ENCODE results near the gene RIPK3.

The RIPK3 gene

DNA sequence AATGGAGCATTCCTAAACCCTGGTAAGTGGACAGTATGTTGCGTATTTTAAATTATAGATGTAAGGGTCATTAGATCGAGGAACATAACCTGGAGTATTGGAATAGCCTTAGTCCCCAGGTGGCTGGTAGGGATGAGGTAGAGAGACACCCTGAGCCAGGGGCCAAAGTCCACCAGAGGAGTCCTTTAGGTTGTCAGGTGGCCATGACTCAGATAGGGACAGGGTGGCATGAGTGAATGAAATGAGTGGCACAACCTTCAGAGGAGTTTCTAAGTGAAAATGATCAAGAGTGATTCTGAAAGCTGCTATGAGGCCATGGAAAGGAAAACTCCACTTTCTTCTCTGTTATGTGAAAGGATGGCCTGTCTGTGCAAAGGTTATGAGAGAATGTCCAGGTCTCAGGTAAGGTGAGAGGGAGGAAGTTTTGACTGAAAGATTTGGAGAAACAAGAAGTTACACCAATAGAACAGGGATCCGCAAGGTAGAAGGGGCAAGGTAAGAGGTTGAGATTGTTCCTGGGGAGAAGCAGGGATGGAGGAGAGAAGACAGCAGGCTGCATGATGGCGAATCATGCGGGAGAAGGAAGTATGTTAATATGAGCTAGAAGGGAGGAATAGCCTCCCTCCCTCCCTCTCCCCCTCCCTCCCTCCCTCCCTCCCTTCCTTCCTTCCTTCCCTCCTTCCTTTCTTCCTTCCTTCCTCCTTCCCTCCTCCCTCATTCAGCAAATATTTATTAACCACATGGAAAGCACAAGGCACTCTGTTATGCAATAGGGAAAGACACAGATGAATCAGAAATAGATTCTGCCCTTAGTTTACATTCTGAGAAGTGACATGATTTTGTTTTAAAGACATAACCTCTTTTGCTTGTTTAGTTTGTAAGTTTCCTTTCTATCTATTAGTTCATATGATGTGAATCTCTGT, 14.0 kb upstream of the RIPK3 start:
- H3K4me3 ChIP-seq (ENCODE audit: low read length) = no peak overlapping the region
- TF ChIP-seq, protein P1, sequence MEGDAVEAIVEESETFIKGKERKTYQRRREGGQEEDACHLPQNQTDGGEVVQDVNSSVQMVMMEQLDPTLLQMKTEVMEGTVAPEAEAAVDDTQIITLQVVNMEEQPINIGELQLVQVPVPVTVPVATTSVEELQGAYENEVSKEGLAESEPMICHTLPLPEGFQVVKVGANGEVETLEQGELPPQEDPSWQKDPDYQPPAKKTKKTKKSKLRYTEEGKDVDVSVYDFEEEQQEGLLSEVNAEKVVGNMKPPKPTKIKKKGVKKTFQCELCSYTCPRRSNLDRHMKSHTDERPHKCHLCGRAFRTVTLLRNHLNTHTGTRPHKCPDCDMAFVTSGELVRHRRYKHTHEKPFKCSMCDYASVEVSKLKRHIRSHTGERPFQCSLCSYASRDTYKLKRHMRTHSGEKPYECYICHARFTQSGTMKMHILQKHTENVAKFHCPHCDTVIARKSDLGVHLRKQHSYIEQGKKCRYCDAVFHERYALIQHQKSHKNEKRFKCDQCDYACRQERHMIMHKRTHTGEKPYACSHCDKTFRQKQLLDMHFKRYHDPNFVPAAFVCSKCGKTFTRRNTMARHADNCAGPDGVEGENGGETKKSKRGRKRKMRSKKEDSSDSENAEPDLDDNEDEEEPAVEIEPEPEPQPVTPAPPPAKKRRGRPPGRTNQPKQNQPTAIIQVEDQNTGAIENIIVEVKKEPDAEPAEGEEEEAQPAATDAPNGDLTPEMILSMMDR (IDR thresholded peaks at IDR 0.05; ENCODE audit: insufficient read depth, low read depth, low read length, missing control alignments) = no peak
- DNase-seq (ENCODE audit: low read depth) = peak; percentile 70

DNA sequence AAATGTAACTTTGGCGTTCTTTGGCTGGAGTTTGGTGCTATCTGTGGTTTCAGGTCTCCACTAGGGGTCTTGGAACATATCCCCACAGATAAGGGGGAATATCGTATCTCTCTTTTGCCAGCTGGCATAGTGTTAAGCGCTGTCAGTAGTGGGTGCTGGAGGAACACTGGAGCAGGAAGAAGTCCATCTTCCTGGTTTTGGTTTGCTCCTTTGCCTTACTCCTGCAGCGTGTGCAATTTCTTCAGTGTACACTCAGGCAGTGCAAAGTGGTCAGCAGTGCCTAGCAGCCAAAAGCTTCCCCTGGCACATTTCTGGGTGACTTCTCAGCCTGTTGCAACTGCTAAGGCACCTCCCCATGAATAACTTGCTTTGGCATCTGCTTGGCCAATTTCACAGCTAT, 11.7 kb upstream of the RIPK3 start:
- TF ChIP-seq, protein P1 (IDR thresholded peaks at IDR 0.05; ENCODE audit: insufficient read depth, low read depth, low read length, missing control alignments) = peak; percentile 6
- no peak overlapping the region for H3K4me3 ChIP-seq (ENCODE audit: low read length)
- peak; percentile 76 for DNase-seq (ENCODE audit: low read depth)

DNA sequence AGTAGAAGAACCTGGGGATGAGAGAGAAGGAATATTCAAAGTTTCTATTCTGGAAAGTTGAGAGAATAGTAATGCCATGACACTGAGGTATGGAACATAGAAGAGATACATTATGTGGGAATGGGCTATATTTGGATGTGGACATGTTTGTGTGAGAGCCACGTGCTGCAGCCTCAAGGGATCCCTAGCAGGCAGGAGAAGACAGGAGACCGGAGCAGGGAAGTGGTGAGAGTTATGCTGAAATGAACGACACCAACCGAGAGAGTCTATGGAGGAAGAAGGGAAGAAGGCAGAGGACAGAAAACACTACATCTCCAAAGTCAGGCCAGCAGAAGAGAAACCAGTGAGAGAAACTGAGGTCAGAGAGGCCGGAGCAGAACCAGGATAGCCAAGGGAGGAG, 10.0 kb upstream of the RIPK3 start:
- H3K4me3 ChIP-seq (ENCODE audit: low read length) = no peak overlapping the region
- TF ChIP-seq, protein P1 (IDR thresholded peaks at IDR 0.05; ENCODE audit: insufficient read depth, low read depth, low read length, missing control alignments) = no peak
- no peak for DNase-seq (ENCODE audit: low read depth)

DNA sequence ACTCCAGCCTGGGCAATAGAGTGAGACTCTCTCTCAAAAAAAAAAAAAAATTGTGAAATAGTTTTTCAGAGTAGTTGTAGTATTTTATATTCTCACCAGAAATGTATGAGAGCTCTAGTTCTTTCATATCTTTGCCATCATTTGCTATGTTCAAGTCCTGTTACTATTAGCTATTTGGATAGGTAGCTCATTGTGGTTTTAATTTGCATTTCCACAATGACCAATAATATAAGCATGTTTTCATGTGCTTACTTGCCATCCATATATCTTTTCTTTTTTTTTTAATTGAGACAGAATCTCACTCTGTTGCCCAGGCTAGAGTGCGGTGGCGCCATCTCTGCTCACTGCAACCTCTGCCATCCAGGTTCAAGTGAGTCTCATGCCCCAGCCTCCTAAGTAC, 8.4 kb upstream of the RIPK3 start:
- peak; percentile 27 for DNase-seq (ENCODE audit: low read depth)
- no peak overlapping the region for H3K4me3 ChIP-seq (ENCODE audit: low read length)
- TF ChIP-seq, protein P1 (IDR thresholded peaks at IDR 0.05; ENCODE audit: insufficient read depth, low read depth, low read length, missing control alignments) = no peak

DNA sequence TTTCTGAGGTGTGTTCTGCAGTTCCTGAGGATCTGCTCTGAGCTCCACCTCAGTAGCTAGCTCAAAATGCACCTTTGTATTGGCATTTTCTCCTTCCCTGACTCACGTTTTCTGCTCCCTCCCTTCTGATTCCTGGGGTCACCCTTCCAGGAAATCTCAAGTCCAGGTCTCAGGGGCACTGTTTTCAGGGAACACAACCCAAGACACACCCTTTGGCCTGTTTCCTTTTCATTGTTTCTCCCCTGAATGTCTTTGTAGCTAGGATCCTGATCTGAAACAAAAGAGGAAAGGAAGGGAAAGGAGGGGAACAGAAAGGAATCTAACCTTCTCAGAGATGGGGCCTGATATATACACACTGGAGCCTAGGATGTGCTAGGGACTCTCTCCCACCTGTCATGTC, 7.3 kb upstream of the RIPK3 start:
- H3K4me3 ChIP-seq (ENCODE audit: low read length) = no peak overlapping the region
- TF ChIP-seq, protein P1 (IDR thresholded peaks at IDR 0.05; ENCODE audit: insufficient read depth, low read depth, low read length, missing control alignments) = no peak
- DNase-seq (ENCODE audit: low read depth) = no peak

DNA sequence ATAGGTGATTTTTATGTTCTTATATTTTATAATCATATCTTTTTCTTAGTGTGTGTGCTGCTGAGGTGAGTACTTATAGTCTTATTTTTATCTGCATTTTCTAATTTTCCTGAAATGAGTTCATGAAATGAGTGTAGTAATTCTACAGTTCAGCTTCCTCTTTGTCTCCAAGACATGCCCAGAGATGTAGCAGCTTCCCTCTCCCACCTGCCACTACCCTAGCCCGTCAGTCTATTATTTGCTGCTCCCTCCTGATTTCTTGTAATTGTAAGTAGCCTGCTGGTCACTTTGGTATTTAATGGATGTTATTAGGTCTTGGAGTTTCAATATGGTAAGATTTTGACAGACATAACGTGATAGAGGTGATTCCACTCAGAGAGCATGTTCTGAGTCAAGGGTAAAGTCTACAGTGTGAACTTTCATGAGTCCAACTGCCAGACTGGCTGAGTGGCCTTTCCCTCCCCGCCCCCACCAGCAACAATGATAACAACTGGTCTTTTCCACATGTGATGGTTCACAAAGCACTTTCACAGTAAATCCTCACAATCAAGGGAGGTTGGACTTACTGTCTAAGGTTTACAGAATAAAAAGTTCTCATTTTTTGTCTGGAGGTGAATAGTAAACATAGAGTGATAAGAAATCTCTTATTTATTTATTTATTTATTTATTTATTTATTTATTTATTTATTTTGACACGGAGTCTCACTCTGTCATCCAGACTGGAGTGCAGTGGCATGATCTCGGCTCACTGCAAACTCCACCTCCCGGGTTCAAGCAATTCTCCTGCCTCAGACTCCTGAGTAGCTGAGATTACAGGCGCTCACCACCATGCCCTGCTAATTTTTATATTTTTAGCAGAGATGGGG, 4.2 kb upstream of the RIPK3 start:
- DNase-seq (ENCODE audit: low read depth) = no peak

More for the DNA sequence above, 4.2 kb upstream of the RIPK3 start:
- TF ChIP-seq, protein P1 (IDR thresholded peaks at IDR 0.05; ENCODE audit: insufficient read depth, low read depth, low read length, missing control alignments) = no peak
- no peak overlapping the region for H3K4me3 ChIP-seq (ENCODE audit: low read length)

Measured in epithelial cell of esophagus (primary cell).